ES-I3 (cell line): ENCODE measurements around the gene STON2.

Experiments used
- H3K36me3 ChIP-seq: 2 replicates; pipeline ENCODE4 v1.6.1; 2013; ENCODE audit warnings: mild to moderate bottlenecking, low read length, control low read depth, moderate library complexity; ENCODE audit not compliant: insufficient read depth
- H3K4me1 ChIP-seq: 2 replicates; pipeline ENCODE4 v1.6.1; 2013; ENCODE audit warnings: mild to moderate bottlenecking, control low read depth, low read length; ENCODE audit not compliant: insufficient read depth
- H3K9ac ChIP-seq: 2 replicates; pipeline ENCODE4 v1.6.1; 2013; ENCODE audit warnings: low read depth, mild to moderate bottlenecking, low read length, moderate library complexity
- H3K9me3 ChIP-seq: 2 replicates; pipeline ENCODE4 v1.6.1; 2013; ENCODE audit warnings: mild to moderate bottlenecking, low read length, moderate library complexity; ENCODE audit not compliant: control insufficient read depth, insufficient read depth

Gene STON2

DNA sequence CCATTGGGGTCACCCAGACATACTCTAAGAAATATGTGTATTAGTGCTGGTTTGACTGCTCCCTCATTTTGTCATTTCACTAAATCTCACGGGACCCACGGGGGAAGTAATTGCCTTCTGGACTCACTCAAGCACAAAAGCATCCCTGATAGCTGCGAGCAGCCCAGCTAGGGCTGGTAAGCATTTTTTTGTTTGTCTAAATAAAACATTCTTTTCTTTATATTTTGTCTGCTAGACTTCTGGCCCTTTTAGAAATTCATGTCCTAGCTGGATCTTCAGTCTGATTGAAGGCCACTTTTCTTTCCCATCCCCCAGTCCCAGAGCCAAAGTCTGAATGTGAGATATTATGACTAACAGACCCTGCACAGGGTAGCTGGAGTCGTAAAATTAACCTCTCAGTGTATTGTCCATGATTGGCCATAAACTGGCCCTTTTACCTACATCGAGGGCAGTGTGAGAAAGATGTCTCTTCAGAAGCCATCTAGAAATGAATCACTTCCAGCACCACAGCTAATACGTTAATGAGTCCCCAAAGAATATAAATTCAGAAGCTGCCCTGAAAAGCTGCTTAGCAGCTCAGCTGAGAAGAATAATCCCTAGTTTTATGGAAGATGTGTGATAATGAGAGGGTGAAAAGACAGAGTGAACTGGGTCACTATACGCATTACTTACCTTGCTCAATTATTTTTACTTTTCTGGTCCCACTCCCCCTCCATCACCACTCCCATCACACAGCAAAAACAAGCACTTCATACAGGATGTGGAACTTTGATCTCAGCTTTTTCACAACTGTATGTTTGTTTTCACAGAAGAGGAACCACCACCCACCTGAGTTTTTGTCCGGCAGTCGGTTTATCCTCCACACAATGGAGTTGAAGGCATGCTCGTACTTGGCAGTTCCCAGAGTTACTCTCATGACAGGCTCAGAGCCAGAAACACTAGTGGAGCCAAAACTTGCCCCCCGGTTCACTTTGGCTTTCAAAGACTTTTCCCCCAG is 123.8 kb downstream of the STON2 start:
- no peaks in the 10 kb centered on the region for H3K36me3 ChIP-seq
- 0 out of 2 replicates have a peak, but pooled peaks cover 5% of the 10 kb centered on the region for H3K4me1 ChIP-seq
- H3K9me3 ChIP-seq, result no peaks in the 10 kb centered on the region
- no peak overlapping the region for H3K9ac ChIP-seq

DNA sequence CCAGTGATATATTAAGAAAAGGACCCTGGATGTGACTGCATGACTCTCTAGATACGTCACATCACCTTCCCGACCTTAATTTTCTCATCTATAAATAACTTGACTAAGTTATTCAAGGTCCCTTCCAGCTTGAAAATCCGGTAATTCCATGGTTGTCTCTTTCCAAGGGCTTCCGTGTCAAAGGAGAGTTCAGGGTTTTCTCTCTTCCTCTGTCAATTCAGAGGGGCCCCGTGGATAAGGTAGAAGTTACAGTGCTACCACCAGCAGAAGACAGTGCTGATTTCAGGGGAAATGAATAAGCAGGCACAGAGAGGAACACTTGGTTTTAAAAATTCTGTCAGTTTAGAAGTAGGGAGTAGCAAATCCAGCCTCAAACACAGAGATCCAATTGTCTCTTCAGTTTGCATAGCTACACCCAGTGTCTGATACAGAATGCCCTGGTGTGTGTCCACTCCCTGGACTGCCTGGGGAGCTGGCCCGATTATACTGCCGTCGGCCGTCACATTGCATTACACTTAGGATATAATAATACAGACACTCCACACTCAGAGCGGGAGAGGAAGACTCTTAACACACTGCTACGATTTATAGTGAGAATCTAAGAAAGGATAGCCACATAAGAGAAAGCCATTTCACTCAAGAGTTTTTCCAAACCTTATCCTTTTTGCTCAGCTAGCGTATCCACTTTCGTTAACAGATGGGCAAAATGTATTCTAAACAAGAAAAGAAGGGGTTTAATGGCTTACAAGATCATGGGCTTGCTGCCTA is 124.6 kb downstream of the STON2 start:
- H3K9me3 ChIP-seq, result no peaks in the 10 kb centered on the region

DNA sequence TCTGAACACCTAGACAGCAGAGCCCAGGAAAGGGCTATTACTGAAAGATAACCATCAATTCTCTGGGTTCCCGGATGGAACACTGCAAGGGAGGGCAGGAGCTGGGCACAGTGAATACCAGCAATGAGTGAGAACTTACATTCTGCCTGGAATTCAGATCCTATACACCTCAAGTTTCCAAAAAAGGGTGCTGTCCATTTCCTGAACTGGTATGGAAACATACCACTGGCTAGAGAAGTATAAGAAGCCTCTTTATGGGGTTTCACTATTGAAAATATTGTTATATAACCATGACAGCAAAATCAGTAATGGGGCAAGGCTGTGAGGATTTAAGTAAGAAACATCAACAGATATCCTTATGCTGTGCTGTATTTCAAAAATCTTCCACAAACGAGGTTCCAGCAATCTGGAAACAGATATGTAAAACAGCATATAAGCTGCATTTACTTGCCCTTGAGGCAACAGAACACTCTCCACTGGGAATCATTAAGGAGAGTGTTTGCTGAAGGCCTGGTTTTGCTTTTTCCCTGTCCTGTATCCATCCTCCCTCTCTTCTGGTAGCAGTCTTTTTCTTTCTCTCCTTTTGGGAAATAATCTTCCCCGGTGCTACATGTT is 126.1 kb downstream of the STON2 start:
- Histone ChIP-seq H3K4me1 (0 out of 2 replicates have a peak, but pooled peaks cover 5% of the 10 kb centered on the region), H3K36me3 (no peaks in the 10 kb centered on the region), H3K9me3 (no peaks in the 10 kb centered on the region), H3K9ac (no peak overlapping the region)

More for the DNA sequence above, 124.6 kb downstream of the STON2 start:
- 0 out of 2 replicates have a peak, but pooled peaks cover 5% of the 10 kb centered on the region for H3K4me1 ChIP-seq
- no peak overlapping the region for H3K9ac ChIP-seq
- H3K36me3 ChIP-seq, result no peaks in the 10 kb centered on the region

DNA sequence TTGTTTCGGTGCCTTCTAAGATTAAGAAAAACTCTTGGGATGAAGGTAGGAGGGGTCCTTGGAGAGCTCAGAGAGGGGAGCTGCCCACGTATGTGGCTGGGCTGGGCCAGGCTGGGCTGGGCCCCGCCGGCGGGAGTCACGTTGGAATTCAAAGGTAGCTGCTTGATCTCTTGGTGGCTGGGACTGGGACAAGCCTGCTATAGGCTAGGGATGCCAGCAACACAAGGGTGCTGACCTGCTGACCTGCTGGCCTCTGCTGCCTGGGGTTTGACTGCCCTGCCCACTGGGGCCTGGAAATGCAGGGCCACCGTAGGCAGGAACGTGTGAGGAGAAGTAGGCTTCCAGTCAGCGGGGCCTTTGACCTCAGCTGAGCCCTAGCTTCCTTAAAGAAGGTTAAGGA is 126.6 kb downstream of the STON2 start:
- H3K9me3 ChIP-seq, result no peaks in the 10 kb centered on the region
- peaks cover 7% of the 10 kb centered on the region for H3K4me1 ChIP-seq
- H3K9ac ChIP-seq, result no peak overlapping the region
- no peaks in the 10 kb centered on the region for H3K36me3 ChIP-seq

DNA sequence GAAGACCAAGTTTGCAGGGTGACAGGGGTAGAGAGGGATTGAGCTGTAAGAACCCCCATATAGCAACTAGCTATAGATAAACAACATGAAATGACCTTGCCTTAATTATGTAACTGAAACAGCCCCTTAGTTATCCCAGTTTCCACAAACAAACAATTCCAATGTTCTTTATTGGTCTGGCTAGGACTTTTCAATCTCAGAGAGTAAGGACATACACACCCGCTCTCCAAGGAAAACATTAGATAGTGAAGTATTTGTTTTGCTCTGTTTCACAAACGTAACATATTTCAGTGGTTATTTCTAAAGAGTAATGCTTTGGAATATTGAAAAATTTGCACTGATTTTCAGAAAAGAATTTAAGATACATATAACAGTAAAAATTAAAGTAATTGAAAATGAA is 127.8 kb downstream of the STON2 start:
- H3K36me3 ChIP-seq, result no peaks in the 10 kb centered on the region
- H3K4me1 ChIP-seq, result peaks cover 18% of the 10 kb centered on the region
- H3K9me3 ChIP-seq, result no peaks in the 10 kb centered on the region
- no peak overlapping the region for H3K9ac ChIP-seq

DNA sequence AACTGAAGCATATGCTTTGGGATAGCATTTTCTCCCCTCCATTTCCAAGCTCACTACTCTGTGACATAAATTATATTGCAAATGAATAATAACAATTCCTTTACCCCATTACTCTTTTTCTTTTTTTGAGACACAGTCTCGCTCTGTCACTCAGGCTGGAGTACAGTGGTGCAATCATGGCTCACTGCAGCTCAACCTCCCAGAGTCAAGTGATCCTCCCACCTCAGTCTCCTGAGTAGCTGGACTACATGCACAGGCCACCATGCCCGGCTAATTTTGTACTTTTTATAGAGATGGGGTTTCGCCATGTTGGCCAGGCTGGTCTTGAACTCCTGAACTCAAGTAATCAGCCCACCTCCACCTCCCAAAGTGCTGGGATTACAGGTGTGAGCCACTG is 130.1 kb downstream of the STON2 start:
- Histone ChIP-seq H3K36me3 (no peaks in the 10 kb centered on the region), H3K4me1 (peaks cover 18% of the 10 kb centered on the region), H3K9ac (no peak overlapping the region), H3K9me3 (no peaks in the 10 kb centered on the region)

DNA sequence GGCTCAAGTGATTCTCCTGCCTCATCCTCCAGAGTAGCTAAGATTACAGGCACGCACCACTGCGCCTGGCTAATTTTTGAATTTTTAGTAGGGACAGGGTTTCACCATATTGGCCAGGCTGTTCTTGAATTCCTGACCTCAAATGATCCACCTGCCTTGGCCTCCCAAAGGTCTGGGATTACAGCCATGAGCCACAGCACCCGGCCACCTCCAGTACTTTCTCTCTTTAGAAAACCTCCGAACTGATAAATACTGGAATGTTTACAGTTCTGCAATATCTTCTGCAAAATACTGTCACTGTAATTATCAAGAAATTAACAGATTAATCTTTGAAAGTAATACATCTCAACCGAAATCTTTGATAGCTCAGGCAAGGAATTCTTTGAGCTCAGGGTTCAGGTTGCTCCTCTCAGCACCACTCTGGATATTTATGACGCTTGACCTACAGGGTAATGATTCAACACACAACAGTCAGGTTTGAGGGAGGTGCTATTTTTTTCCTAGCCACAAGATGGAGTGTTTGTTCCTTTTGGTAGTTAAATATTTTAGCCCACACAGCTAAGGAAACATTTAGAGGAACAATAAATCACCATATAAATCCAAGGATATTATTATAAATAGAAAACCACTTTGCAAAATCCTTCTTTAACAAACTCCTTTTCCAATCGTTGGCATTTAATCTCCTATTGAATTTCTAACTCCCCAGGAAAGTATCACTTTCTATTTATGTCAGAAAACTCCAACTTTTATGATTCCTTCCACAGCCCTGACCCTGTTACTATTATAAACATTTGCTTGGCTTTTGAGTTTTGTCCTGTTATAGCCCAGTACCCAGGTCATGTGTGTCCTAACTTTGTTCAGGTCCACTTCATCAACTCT is 130.8 kb downstream of the STON2 start:
- Histone ChIP-seq H3K9ac (no peak overlapping the region), H3K9me3 (no peaks in the 10 kb centered on the region), H3K36me3 (no peaks in the 10 kb centered on the region), H3K4me1 (peaks cover 18% of the 10 kb centered on the region)

DNA sequence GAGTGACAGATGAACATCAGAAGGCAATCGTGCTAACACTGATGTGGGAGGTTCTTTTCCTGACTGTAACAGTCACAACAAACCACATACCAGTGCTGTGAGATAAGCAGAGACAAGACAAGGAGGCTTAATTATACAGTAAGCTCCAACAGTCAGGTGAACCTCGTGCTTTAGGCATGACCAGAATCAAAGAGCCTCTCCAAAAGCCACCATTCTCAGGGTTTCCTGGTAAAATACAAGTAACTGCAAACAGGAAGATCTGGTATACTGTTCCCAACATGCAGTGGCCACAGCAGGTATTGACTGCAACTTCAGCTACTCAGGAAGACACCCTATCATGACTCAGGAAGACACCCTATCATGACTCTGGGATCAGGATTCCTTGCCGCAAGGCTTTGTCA is 132.1 kb downstream of the STON2 start:
- no peaks in the 10 kb centered on the region for H3K9me3 ChIP-seq
- no peaks in the 10 kb centered on the region for H3K36me3 ChIP-seq
- H3K9ac ChIP-seq, result no peak overlapping the region
- peaks cover 19% of the 10 kb centered on the region for H3K4me1 ChIP-seq

DNA sequence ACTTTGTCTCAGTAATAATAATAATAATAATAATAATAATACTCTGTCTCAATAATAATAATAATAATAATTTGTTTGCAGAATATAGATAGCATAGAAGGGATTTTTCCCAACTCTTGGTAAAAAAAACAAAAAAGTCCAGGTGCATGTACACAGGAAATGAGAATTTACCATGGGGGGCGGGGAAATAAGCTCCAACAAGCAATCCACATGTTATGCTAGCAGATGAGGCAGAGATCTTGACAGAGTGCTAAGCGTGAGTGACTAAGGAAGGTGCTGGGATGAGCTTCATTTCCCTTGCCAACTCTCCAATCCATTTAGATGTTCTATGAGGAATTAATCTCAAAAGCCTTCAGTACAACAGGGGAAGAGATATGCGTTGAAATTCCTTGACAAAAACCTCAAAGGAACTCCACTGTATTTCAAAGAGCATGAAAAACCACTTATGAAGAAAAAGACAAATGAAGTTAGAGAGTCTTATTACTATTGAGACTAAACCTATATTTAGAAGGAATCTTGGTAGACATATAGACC is 134.4 kb downstream of the STON2 start:
- H3K9me3 ChIP-seq, result no peaks in the 10 kb centered on the region
- H3K9ac ChIP-seq, result no peak overlapping the region
- H3K36me3 ChIP-seq, result no peaks in the 10 kb centered on the region
- H3K4me1 ChIP-seq, result peaks cover 24% of the 10 kb centered on the region

DNA sequence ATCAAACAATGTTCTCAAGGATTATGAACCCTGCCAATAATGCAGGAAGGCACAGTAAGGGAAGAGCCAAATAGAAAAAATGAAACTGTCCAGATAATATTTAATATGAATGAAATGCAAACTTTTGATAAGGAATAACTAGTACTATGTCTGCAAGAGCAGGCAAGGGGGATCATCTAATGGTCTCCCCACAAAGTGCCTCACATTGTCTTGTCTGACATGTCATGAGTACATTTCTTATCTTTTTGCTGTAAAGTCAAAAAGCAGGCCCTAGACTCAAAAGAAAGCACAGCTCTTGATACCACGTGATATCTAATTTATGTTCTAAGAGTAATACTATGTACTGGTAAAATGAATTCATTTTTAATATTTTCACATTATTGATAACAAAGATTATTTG is 135.5 kb downstream of the STON2 start:
- Histone ChIP-seq H3K36me3 (no peaks in the 10 kb centered on the region), H3K9me3 (no peaks in the 10 kb centered on the region), H3K4me1 (peaks cover 24% of the 10 kb centered on the region), H3K9ac (no peak overlapping the region)

DNA sequence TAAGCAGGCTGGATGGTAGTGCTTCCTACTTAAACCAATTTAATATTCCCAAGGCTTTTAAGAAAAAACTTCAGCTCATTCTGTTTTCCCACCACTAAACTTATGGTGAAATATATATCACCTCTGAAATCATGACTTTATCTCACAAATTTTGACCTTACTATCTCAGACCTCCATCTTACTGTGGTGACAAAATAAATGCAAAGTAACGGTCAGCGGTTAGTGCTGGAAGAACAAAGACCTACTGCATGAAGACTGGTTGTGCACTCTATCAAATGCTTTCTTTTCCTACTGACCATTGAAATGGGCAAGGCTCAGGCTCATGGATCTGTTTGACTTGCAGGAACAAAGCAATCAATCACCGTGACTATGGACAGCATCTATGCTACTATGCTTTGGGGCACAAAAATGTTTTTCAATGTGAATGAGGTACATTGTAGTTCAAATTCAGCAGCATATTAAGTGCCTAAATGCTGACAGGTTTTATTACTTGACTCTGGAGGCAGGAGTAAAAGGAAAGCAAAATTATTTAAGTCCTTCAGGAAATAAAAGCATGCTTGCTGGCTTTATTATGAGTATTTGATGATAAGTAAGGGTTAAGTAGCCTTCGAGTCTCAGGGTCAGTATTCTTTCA is 136.2 kb downstream of the STON2 start:
- no peaks in the 10 kb centered on the region for H3K9me3 ChIP-seq
- peaks cover 24% of the 10 kb centered on the region for H3K4me1 ChIP-seq
- no peak overlapping the region for H3K9ac ChIP-seq
- H3K36me3 ChIP-seq, result no peaks in the 10 kb centered on the region

DNA sequence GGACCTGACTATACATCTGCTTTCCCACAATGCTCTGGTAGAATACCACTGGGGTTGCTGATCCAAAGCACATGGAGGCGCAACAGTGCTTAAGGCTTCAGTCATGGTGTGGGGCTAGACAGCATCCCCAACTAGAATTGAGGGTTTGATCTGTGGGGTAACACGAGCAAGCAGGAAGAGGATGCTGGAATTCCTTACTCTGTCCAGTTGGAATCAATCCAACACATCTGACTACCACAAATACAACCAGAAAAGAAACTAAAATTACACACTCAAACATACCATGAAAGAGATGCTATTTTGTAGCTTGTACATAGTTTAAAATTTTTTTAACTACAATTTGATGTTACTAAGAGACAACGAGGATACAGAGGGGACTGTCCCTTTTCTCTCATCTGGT is 138.9 kb downstream of the STON2 start:
- no peak overlapping the region for H3K9ac ChIP-seq
- no peaks in the 10 kb centered on the region for H3K9me3 ChIP-seq
- H3K36me3 ChIP-seq, result no peaks in the 10 kb centered on the region
- H3K4me1 ChIP-seq, result peaks cover 11% of the 10 kb centered on the region; the same call in 1 of the 2 replicates

DNA sequence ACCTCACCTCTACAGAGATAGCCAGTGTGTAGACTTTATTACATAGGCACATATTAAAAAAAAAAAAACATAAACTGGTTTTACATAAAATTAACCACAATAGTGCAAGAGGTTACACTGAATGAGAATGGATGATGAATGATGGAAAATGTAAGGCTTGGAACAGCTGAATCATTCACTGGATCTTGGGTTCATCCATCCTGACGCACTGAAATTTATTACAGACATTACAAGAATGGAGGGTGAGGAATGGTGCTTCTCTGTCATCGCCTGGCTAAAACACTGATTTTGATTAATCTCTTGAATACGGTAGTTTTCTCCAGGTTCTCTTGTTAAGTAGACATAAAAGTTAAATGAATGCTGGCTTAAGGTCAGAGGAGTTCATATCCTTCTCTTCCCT is 139.4 kb downstream of the STON2 start:
- no peak overlapping the region for H3K9ac ChIP-seq
- H3K4me1 ChIP-seq, result peaks cover 11% of the 10 kb centered on the region; the same call in 1 of the 2 replicates
- no peaks in the 10 kb centered on the region for H3K36me3 ChIP-seq
- H3K9me3 ChIP-seq, result no peaks in the 10 kb centered on the region
